Epidermal melanocyte (primary cell): ENCODE results near the gene RANBP17.
"Not testable (repeated sequence)": the region's sequence is repeated elsewhere in the genome, so short reads cannot be mapped to it uniquely, and the experiment has no call there.

Source experiments
- DNase-seq: peaks from one replicate; pipeline ENCODE4 v3.0.0; 2011; ENCODE audit warnings: low spot score; ENCODE audit not compliant: insufficient read length

RANBP17 gene

DNA sequence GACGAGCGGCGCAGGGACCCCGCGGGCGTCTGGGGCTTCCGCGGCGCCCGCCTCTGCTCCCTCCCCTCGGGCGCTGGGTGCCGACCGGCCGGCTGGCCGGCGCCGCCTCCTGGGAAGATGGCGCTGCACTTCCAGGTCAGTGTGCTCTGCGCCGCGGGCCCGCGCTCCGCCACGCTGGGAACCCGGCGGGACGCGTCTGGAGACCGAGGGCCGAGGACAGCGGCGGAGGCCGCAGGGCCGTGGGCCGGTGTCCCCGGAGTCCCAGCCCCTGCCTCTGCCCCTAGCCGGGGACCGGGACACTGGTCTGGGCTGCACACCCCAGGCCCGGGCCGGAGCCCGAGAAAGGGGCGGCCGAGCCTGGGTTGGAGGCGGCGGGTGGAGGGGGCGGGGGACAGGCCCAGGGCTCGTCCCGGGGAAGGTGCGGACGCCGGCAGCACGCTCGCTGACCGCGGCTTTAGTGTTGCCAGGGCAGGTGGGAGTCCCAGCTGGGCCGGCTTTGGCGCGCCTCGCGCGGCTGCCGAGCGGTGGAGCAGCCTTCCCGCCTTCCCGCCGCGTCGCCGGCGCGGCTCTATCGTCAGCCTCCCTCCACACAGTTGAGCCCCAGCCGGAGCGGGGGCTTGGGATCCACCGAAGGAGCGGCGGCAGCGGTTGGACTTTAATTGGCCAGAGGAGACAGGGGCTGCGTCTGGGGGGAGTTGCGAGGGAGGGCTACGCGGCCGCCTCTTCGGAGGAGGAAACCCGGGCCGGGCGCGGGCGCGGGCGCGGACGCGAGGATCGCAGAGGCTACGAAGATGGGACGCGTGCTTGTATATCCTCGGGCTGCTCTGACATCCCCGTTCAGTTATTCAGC is at the start of gene RANBP17:
Gene RANBP17 (plus strand): TSS at position 102 of the 850 bp plus-strand sequence.
- peak; percentile 66 for DNase-seq

DNA sequence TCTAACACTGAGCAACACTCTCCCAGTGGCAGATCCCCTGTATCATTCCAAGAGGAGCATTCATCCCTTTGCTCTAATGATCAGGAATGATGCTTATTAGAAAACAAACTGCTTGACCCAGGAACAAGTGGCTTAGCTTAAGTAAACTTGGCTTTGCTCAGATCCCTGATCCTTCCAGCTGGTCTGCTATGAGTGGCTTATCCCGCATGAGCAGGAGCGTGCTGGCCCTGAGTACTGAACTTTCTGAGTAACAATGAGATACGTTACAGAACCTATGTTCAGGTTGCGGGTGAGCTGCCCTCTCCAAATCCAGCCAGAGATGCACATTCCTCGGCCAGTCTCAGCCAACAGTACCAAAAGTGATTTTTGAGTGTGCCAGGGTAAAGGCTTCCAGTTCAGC is 48.6 kb upstream of the RANBP17 start:
- no peak for DNase-seq

DNA sequence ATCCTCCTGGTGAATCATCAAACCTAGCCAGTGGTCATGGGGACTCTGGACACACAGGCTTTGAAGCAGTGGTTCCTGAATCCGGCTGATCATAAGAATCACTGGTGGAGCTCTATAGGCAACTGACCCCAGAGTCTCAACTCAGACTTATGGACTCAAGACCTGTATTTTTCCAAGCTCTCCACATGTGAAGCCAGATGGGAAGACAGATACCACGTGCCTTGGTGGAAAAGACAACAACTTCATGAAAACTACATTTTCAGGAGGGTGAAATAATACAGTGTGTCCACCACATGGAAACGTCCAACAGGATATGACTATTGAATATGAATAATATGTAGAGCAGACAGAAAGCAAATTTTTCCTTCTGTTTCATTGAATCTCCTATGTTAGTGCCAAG is 44.6 kb upstream of the RANBP17 start:
- no peak for DNase-seq

DNA sequence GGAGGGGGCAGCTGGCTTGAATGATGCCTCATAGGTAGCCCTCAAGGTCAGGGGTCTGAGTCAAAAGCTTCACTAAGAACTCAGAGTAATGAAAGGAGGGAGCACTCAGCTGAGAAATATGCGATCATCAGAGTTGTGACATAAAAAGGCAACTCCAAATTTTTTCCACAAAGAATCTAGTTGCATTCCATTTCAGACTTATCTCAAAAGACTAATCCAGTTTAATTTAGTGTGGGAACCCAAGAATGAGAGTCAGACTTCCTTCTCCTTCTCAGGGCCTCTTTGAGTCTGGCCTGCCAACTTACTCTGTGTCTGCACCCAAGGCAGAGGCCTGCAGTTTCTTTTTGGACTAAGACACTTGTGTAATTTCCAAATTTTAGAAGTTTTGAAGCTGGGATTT is 43.6 kb upstream of the RANBP17 start:
- DNase-seq: no peak

DNA sequence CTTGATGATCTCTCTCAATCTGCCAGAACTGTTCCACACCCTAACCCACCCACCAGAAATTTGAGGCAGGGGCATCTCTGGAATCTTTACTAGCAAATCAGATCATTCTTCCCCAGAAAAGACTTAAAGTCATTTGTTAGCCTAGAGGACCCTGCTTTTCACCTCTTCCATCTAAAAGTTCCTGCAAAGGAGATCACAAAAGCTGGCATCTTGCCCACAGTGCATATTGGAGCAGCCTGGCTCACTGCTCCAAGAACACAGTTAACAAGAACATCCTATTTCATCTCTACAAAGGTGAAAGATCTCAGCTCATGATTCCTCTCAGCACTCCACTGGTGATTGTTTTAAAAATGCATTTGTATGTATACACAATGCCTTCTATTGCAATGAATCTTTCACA is 42.0 kb upstream of the RANBP17 start:
- DNase-seq: no peak

DNA sequence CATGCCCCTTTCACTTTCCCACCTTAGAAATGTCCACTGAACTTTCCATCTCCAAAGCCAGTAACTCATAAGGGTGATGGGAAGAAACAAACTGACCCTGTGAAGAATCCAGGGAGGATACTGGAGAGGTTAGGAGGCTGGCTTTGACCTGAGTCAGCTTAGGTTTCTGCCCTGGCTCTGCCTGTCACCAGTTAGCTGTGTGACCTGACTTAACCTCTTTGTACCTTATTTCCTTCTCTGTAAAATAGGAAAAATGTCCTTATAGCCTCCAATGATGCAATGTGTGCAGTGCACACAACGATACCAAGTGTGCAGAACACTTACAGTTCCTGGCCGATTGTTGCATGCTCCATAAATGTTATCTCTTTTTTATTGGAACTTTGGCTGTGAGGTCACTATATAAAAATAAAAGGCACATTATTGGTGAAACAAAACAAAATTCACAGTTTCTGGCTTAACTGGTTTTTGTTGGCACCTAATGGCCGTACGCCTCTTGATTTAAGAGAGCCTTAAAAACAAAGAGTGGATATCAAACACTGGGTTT is 40.5 kb upstream of the RANBP17 start:
- no peak for DNase-seq

DNA sequence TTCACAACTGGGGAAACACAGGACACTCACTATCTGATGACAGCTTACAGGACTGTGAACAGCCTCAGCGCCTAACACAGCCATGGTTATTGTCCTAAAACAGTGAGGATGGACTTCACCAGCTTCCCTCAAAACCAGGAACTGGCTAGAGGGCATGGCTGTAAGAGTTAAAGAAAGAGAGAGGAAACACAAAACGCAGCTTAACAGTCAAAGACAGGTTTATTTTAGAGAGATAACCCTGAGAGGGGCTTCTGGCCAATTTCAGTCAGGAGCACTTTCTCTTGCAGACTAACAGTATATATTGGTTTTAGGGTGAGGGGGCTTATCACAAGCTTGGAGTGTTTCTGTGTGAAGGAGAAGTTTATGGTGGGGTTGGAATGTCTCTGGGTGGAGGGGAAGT is 35.7 kb upstream of the RANBP17 start:
- no peak for DNase-seq

DNA sequence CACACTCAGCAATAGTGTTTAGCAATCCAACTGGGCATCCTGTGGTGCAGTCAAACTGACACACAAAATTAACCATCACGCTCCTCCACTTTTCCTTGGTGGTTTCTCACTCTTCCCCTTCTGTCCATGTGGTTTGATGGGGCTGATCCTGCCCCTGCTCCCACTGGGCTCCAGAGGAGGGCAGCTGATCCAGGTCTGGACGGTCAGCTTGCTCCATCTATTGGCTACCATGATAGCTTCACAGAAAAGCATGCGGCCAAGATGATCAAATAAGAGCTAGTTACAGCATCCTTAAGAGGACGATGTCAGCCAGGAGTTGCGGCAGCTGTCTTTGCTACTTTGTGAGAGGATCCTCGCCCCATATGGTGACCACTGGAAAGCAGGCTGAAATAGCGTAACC is 29.6 kb upstream of the RANBP17 start:
- no peak for DNase-seq

DNA sequence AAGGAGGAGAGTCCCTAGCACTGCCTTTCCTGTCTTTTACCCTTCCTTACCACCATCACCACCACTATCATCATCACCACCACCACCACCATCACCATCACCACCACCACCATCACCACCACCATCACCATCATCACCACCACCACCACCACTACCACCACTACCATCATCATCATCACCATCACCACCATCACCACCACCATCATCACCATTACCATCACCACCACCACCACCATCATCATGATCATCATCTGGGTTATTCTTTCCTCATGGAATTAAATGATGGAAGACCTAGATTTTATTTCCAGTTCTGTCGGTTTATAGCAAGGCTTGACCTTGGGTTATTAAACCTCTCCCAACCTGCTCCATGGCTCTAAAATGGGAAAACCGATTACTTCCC is 27.8 kb upstream of the RANBP17 start:
- DNase-seq: not testable (repeated sequence)

DNA sequence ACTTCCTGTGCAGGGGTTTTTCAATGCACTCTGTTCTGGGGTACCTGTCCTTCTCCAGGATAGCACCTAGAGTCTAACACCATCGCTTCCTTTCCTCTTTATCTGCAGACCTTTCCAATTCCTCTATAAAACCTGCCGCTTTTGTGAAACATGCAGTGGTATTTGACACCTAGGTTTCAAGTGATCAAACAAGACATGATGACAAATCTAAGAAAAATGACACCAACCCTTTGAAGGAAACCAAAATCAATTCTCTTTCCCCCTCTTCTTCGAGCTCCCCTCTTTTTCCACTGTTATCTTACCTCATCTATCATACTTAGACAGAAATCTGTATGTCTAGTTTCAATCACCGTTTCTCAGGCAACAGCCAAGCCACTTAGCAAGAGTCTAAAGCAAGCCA is 25.6 kb upstream of the RANBP17 start:
- DNase-seq: no peak

DNA sequence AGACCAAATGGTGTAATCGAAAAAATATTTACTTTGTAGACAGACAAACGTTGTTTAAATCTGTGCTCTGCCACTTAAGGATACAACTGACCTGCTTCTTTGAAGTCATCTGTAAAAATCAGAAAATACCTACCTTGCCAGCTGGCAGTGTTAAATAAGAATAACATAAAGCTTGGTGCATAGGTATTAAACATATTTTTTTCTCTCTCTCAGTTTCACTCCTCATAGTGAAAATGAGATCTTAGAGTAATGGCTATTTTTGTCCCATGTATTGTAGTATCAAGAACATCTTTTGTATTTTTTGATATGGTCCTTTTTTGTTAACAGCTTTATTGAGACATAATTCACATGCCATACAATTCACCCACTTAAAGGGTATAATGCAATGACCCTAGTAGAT is 17.9 kb upstream of the RANBP17 start:
- no peak for DNase-seq

DNA sequence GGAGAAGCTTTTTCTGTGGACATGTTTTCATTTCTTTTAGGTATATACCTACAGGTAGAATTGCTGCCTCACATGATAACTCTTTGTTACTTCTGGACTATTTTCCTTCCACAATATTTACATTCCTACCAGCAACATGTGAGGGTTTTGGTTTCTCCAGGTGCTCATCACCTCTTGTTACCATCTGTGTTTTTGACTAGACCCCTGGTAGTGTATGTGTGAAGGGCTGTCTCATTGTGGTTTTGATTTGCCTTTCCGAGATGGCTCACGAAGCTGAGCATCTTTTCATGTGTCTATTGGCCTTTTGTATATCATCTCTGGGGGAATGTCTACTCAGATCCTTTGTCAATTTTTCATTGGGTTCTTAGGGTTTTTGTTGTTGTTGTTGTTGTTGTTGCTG is 17.2 kb upstream of the RANBP17 start:
- no peak for DNase-seq

DNA sequence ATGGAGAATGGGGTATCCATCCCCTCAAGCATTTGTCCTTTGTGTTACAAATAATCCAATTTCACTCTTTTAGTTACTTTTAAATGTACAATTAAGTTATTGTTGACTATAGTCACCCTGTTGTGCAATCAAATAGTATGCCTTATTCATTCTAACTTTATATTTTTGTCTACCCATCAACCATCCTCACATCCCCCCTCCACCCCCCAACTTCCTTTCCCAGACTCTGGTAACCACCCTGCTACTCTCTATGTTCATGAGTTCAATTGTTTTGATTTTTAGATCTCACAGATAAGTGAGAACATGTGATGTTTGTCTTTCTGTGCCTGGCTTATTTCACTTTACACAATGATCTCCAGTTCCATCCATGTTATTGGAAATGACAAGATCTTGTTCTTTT is 15.4 kb upstream of the RANBP17 start:
- DNase-seq: no peak

DNA sequence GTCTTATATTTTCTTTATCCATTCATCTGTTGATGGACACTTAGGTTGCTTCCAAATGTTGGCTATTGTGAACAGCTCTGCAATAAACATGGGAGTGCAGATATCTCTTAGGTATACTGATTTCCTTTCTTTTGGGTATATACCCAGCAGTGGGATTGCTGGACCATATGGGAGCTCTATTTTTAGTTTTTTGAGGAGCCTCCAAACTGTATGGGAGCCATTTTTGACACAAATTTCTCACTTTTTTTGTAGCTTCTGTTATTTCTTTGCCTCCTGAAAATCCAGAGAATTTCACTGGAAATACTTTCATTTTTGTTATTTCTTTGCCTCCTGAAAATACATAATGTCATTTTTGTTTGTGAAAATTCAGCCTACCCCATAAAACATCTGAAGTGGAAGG is 15.0 kb upstream of the RANBP17 start:
- DNase-seq: no peak

DNA sequence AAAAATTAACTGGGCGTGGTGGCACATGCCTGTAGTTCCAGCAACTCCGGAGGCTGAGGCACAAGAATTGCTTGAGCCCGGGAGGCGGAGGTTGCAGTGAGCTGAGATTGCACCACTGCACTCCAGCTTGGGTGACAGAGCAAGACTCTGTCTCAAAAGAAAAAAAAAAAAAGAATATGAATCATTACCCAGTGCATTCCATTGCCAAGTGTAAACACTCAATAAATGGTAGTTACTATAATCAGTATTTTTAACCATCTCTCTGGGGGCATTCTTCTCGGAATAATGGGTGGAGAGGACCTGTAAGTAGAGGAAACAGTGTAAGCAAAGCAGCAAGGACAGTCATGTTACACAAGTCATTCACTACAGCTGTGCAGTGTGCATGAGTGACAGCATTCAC is 13.8 kb upstream of the RANBP17 start:
- no peak for DNase-seq

DNA sequence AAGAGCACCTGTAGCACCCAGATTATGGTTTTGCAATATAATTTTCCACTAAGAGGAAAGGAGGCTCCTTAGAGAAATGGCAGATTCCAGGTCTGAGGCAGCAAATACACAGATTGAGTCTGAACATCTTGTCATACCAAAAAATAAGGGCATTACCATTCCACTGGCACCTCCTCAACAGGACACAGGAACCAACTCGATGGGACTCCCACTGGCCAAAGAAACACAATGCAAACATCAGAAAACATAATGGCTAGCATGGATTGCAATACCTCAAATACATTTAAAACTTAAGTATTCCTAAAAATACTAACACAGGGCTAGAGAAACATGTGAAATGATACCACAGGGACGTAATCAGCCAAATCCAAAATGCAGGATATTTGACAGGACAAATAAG is 12.4 kb upstream of the RANBP17 start:
- DNase-seq: no peak

DNA sequence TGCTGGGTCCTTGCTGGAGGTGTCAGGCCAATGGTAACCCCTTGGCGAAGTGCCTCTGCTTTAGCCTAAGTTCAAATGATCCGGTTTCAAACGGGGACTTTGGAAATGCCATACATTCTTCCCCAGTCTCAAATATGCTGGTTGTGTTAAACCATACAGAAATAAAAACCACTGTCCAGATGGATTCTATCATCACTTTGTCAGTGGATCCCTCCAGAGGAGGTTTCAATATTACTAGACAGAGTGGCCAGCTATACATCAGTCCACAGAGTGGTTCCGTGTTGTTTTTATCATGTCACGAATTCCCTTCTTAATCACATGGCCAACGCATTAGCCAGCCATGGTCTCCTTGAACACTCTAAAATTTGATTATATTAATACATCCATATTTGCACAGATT is 7.3 kb upstream of the RANBP17 start:
- no peak for DNase-seq

DNA sequence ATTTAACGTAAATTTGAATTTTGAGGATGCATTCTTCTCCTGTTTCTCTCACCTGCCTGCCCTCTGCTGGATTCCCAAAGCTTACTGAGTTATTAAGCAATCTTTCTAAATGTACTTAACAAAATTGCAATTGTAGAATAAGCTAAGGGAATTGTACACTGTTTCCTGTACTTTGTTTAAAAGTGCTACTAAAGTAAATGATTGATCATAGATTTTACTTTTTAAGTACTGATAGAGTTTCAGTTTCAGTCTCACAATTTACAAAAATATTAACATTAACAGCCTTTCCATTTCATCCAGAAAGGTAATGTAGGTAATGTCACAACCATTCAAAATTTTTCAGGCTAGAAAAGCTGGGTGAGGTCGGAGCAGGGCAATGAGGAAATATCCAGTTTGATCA is 4.8 kb upstream of the RANBP17 start:
- no peak for DNase-seq

DNA sequence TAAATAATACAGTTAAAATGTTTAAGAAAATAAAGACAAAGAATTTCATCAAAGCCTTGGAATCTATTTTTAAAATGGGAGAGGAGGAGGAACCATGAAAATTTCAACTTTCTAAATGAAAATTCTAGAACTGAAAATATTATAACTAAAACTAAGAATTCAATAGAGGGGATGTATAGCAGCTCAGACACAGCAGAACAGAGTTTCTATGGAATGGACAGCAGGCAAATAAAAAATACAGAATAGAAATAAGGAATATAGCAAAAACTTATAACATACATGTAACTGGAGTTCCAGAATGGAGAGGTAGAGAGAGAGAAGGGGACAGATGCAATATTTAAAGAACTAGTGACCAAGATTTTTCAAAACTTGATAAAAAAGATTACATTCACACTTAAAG is 1.4 kb upstream of the RANBP17 start:
- DNase-seq: no peak

DNA sequence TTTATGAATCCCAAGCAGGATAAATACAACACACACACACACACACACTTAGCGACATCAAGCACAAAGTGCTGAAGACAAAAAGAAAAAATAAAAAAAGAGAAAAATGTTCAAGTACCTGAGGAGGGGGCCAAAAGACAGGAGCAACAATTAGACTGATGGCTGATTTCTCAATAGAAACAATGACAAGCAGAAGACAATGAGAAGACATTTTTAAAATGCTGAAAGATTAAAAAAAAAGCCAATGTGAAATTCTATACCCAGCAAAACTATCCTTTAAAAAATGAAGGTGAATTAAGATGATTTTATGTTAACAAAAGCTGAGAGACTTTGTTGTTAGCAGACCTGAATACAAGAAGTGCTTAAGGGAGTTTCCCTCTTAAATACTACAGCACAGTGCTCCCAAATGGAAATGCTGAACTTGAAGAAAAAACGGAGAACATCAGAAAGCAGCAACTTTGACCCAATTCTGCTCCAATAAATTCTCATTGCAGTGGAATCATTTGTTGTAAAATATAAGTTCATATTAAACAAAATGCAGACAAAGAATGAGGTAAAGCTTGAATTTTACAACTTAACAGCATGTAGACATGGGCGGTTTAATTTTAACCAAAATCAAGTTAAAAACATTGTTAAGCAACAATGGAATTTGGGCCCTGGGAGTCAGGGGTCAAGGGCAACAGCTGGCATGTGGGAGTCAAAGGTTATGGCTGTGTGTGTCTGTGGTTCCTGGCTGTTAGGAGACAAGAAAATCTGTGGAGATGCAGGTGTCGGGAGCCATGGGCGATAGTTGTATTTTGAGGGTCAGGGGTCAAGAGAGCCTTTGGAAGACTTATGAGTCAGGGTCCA is 776 bp upstream of the RANBP17 start:
- no peak for DNase-seq

DNA sequence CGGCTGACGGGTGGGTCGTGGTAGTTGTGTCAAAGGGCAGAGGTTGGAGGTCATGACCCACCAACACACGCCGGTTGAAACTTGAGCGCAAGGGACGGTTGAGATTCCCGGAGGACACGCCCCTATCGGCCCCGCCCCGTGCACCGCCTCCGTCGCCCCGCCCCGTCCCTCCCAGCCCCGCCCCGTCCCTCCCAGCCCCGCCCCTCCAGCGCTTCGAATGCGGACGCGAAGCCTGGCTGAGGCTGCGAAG is 226 bp upstream of the RANBP17 start:
- DNase-seq: no peak

DNA sequence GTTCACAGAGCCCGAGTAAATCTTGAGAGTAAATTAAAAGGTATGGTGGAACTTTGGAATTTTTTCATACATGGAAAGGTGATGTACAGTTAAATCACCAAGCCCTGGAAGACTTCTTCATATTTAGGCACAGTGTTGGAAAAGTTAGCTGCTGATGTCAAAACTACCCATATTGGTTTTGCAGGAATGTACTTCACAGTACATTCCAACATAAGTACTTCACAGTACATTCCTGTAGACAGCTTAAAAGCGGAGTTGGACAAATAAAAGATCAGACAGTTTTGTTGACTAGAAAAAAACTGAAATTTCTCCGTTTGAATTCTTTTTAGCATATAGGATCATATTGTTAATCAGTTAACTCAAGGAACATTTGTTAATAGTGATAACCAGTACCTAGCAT is 1.8 kb downstream of the RANBP17 start:
- DNase-seq: no peak

DNA sequence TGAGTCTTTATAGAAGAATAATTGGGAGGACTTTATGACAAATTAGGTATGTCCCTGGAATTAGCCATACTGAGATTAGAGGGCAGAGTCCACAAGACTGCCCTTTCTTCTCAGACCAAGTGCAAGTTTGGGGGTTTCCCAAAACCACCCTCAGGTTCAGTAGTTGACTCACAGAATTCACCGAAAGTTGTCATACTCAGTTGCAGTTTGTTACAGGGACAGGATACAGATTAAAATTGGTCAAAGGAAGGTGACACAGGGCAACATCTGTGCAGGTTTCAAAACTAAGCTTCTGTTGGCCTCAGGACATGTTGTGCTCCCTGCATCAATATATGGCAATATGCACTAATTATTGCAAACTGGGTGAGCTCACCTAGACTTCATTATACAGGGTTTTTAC is 3.8 kb downstream of the RANBP17 start:
- DNase-seq: no peak
